GM12892 (cell line): ENCODE data around the gene COL5A1.

Source experiments
- POLR2A ChIP-seq: IDR thresholded peaks from 2 replicates; pipeline ENCODE4 v1.6.1; 2011; ENCODE audit warnings: low read depth, low read length, control low read depth
- TAF1 ChIP-seq: IDR thresholded peaks from 2 replicates; pipeline ENCODE4 v1.6.1; 2011; ENCODE audit warnings: low read depth, mild to moderate bottlenecking, control low read depth, low read length, borderline replicate concordance

GRCh38 chr9:134728021-134728795, 86.6 kb downstream of the COL5A1 start:
- no peak for TF ChIP-seq TAF1
- TF ChIP-seq POLR2A, result no peak
